GM23338 (cell line): ENCODE measurements around the gene GRIK1. TPM values are rescaled to one million over a fixed set of nuclear protein-coding genes. Genes with fewer than 3 reads are reported as not detected.

ENCODE experiments used
- ATAC-seq: fragments of 200-7000 bp; cut with Tn5 transposase; 3 replicates; pipeline ENCODE4 v1.9.1; 2020
- DNase-seq: peaks from one replicate; pipeline ENCODE4 v3.0.0-alpha.2; 2015; ENCODE audit warnings: low spot score
- H2AFZ ChIP-seq: fragments of 200-600 bp; sonication (generic); 2 replicates; pipeline ENCODE4 v1.8.0; 2016; ENCODE audit warnings: antibody characterized with exemption, mild to moderate bottlenecking, moderate library complexity
- H3F3A ChIP-seq: fragments of 200-600 bp; sonication (generic); replicated peaks from 2 replicates; pipeline ENCODE4 v1.8.0; 2017; ENCODE audit warnings: antibody characterized with exemption, mixed run types, low read depth
- H3K27ac ChIP-seq: fragments of 200-600 bp; sonication (generic); 2 replicates; pipeline ENCODE4 v1.6.1; 2016; ENCODE audit warnings: low read depth
- H3K27me3 ChIP-seq: fragments of 200-600 bp; sonication (generic); 2 replicates; pipeline ENCODE4 v1.8.0; 2016; ENCODE audit warnings: mild to moderate bottlenecking, mixed run types, moderate library complexity; ENCODE audit not compliant: insufficient read depth
- H3K36me3 ChIP-seq: fragments of 200-600 bp; sonication (generic); 2 replicates; pipeline ENCODE4 v1.8.0; 2016; ENCODE audit warnings: mild to moderate bottlenecking; ENCODE audit not compliant: insufficient read depth
- H3K4me1 ChIP-seq: fragments of 200-600 bp; sonication (generic); 2 replicates; pipeline ENCODE4 v1.8.0; 2016; ENCODE audit warnings: mild to moderate bottlenecking, moderate library complexity; ENCODE audit not compliant: insufficient read depth
- H3K4me2 ChIP-seq: fragments of 200-600 bp; sonication (generic); 2 replicates; pipeline ENCODE4 v1.7.1; 2017; ENCODE audit warnings: mixed run types
- H3K4me3 ChIP-seq: fragments of 200-600 bp; sonication (generic); 2 replicates; pipeline ENCODE4 v1.6.1; 2016; ENCODE audit warnings: mixed run types
- H3K79me2 ChIP-seq: fragments of 200-600 bp; sonication (generic); replicated peaks from 2 replicates; pipeline ENCODE4 v1.8.0; 2017; ENCODE audit warnings: mild to moderate bottlenecking; ENCODE audit not compliant: insufficient read depth
- H3K9me2 ChIP-seq: fragments of 200-600 bp; sonication (generic); 2 replicates; pipeline ENCODE4 v1.8.0; 2017; ENCODE audit not compliant: insufficient read depth
- H4K20me1 ChIP-seq: fragments of 200-600 bp; sonication (generic); replicated peaks from 2 replicates; pipeline ENCODE4 v1.8.0; 2017; ENCODE audit warnings: mild to moderate bottlenecking; ENCODE audit not compliant: insufficient read depth
- H3K27ac Mint-ChIP-seq: 2 replicates; pipeline ENCODE4 v1.8.0; 2020; ENCODE audit warnings: inconsistent platforms, mild to moderate bottlenecking, moderate library complexity, mixed read lengths
- H3K27me3 Mint-ChIP-seq: 3 replicates; pipeline ENCODE4 v1.8.0; 2022; ENCODE audit warnings: low read depth, mild to moderate bottlenecking, moderate library complexity, mixed read lengths, inconsistent platforms; ENCODE audit not compliant: insufficient read depth, poor library complexity
- H3K36me3 Mint-ChIP-seq: 3 replicates; pipeline ENCODE4 v1.8.0; 2021; ENCODE audit warnings: low read depth, mild to moderate bottlenecking, inconsistent platforms, moderate library complexity, mixed read lengths
- H3K4me1 Mint-ChIP-seq: 3 replicates; pipeline ENCODE4 v1.8.0; 2020; ENCODE audit warnings: mild to moderate bottlenecking, inconsistent platforms, mixed read lengths
- H3K4me3 Mint-ChIP-seq: 3 replicates; pipeline ENCODE4 v1.8.0; 2021; ENCODE audit warnings: moderate library complexity, mild to moderate bottlenecking, inconsistent platforms, mixed read lengths
- H3K9me3 Mint-ChIP-seq: 3 replicates; pipeline ENCODE4 v1.8.0; 2020; ENCODE audit warnings: moderate library complexity, mild to moderate bottlenecking, inconsistent platforms, mixed read lengths
- CREB1 ChIP-seq: fragments of 250-450 bp; sonication (Bioruptor Pico); IDR thresholded peaks from 2 replicates; pipeline ENCODE4 v1.5.0; 2020; ENCODE audit warnings: low read depth, mild to moderate bottlenecking, moderate library complexity
- EZH2 ChIP-seq: fragments of 200-600 bp; sonication (generic); IDR thresholded peaks from one replicate; pipeline ENCODE4 v1.8.0; 2017; ENCODE audit warnings: antibody characterized with exemption, mild to moderate bottlenecking, low read depth; ENCODE audit not compliant: unreplicated experiment
- EZH2phosphoT487 ChIP-seq: fragments of 200-600 bp; sonication (generic); IDR thresholded peaks from one replicate; pipeline ENCODE4 v1.8.1; 2018; ENCODE audit warnings: antibody characterized with exemption; ENCODE audit not compliant: unreplicated experiment
- JUNB ChIP-seq: IDR thresholded peaks from one replicate; pipeline ENCODE4 v1.6.1; 2016; ENCODE audit warnings: antibody characterized with exemption; ENCODE audit not compliant: unreplicated experiment
- NANOG ChIP-seq: IDR thresholded peaks from 2 replicates; pipeline ENCODE4 v1.6.1; 2016; ENCODE audit warnings: antibody characterized with exemption, borderline replicate concordance
- POLR2AphosphoS5 ChIP-seq: IDR thresholded peaks from 2 replicates; pipeline ENCODE4 v1.6.1; 2016; ENCODE audit warnings: antibody characterized with exemption, low read depth
- ZNF114 ChIP-seq: fragments of 250-450 bp; sonication (Bioruptor Pico); IDR thresholded peaks from 2 replicates; pipeline ENCODE4 v1.5.0; 2020; ENCODE audit warnings: mild to moderate bottlenecking, moderate library complexity
- ZNF331 ChIP-seq: fragments of 250-450 bp; sonication (Bioruptor Pico); IDR thresholded peaks from 2 replicates; pipeline ENCODE4 v1.5.0; 2020; ENCODE audit warnings: low read depth, mild to moderate bottlenecking, moderate library complexity
- polyA plus RNA-seq: library from polyadenylated mRNA; unstranded; fragments of >200 nt; fragmentation: Nextera tagmentation; extraction: Ambion mirVana; gene quantifications from 2 replicates; pipeline ENCODE4 v1.2.1, GENCODE V29; 2016
- total RNA-seq: library from RNA; depleted of rRNA; stranded (reverse); fragments of >200 nt; shearing (Covaris generic); gene quantifications from 2 replicates; pipeline ENCODE4 v1.2.3, GENCODE V29; 2014
- TF ChIP-seq, protein P1 (sequence below): IDR thresholded peaks from 2 replicates; pipeline ENCODE4 v1.6.1; 2016; ENCODE audit warnings: antibody characterized with exemption
- TF ChIP-seq, protein P2 (sequence below), 2 experiments: fragments of 200-600 bp in 1 of 2; sonication (generic) in 1 of 2; conservative IDR thresholded peaks; 2 replicates each; pipeline versions ENCODE4 v1.5.1 to v1.6.1; 2016 to 2017; ENCODE audit warnings: antibody characterized with exemption in 2 of 2, low read depth in 2 of 2, mild to moderate bottlenecking in 2 of 2, moderate library complexity in 1 of 2
- TF ChIP-seq, protein P3 (sequence below): fragments of 250-450 bp; sonication (Bioruptor Pico); IDR thresholded peaks from 2 replicates; pipeline ENCODE4 v1.5.0; 2020; ENCODE audit warnings: mild to moderate bottlenecking, moderate library complexity
- TF ChIP-seq, protein P4 (sequence below): IDR thresholded peaks from one replicate; pipeline ENCODE4 v1.6.1; 2018; ENCODE audit warnings: antibody characterized with exemption; ENCODE audit not compliant: unreplicated experiment

GRIK1 gene
- total and polyA plus RNA-seq, 2 experiments from 2014 or later: 0.18 to 0.42 TPM

DNA sequence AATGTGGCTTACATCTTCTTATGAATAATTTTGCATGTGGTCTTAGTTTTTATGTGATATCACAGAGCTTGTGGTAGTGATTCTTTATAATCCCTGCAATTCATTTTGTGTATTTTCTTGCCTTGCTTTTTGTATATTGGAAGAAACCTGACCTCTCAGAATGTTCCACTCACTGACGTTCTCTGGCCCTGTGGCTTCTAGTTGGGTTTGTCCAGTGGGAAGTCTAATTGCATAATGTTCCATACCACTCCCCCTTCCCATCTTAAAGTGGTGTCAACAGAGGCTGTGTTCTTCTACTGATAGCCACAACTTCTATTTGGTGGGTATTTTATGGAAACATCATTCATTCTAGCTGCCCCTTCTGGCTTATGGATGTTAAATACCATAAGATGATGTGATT is 415.7 kb downstream of the GRIK1 start (continued):
- no peak for TF ChIP-seq ZNF114 (CRISPR knock-in tag)

DNA sequence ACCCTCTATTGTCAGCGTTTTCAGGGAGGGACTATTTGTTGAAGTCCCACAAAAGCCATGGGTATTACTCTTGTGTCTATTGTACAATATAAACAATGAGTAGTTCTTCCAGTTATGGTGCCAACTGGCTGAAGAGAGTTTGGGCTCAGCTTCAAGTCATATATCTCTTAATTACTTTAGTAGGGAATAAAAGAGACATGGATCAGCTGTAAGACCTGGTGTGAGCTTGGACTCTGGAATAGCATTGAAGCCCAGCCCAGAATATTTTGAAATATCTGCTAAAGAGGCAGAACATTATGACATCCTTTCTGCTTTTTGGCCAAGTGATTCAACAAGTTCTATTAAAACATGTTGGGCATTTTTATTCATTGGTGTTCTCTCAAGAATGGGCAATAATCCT is 416.1 kb downstream of the GRIK1 start:
- no peak for TF ChIP-seq EZH2phosphoT487
- TF ChIP-seq ZNF331 (CRISPR knock-in tag): no peak
- TF ChIP-seq JUNB: no peak
- TF ChIP-seq, protein P1, sequence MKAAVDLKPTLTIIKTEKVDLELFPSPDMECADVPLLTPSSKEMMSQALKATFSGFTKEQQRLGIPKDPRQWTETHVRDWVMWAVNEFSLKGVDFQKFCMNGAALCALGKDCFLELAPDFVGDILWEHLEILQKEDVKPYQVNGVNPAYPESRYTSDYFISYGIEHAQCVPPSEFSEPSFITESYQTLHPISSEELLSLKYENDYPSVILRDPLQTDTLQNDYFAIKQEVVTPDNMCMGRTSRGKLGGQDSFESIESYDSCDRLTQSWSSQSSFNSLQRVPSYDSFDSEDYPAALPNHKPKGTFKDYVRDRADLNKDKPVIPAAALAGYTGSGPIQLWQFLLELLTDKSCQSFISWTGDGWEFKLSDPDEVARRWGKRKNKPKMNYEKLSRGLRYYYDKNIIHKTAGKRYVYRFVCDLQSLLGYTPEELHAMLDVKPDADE: no peak
- TF ChIP-seq, protein P2, sequence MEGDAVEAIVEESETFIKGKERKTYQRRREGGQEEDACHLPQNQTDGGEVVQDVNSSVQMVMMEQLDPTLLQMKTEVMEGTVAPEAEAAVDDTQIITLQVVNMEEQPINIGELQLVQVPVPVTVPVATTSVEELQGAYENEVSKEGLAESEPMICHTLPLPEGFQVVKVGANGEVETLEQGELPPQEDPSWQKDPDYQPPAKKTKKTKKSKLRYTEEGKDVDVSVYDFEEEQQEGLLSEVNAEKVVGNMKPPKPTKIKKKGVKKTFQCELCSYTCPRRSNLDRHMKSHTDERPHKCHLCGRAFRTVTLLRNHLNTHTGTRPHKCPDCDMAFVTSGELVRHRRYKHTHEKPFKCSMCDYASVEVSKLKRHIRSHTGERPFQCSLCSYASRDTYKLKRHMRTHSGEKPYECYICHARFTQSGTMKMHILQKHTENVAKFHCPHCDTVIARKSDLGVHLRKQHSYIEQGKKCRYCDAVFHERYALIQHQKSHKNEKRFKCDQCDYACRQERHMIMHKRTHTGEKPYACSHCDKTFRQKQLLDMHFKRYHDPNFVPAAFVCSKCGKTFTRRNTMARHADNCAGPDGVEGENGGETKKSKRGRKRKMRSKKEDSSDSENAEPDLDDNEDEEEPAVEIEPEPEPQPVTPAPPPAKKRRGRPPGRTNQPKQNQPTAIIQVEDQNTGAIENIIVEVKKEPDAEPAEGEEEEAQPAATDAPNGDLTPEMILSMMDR (conservative IDR thresholded peaks at IDR 0.05; ENCODE audit: low read depth in 2 of 2): no peak
- TF ChIP-seq POLR2AphosphoS5: no peak
- TF ChIP-seq, protein P3, sequence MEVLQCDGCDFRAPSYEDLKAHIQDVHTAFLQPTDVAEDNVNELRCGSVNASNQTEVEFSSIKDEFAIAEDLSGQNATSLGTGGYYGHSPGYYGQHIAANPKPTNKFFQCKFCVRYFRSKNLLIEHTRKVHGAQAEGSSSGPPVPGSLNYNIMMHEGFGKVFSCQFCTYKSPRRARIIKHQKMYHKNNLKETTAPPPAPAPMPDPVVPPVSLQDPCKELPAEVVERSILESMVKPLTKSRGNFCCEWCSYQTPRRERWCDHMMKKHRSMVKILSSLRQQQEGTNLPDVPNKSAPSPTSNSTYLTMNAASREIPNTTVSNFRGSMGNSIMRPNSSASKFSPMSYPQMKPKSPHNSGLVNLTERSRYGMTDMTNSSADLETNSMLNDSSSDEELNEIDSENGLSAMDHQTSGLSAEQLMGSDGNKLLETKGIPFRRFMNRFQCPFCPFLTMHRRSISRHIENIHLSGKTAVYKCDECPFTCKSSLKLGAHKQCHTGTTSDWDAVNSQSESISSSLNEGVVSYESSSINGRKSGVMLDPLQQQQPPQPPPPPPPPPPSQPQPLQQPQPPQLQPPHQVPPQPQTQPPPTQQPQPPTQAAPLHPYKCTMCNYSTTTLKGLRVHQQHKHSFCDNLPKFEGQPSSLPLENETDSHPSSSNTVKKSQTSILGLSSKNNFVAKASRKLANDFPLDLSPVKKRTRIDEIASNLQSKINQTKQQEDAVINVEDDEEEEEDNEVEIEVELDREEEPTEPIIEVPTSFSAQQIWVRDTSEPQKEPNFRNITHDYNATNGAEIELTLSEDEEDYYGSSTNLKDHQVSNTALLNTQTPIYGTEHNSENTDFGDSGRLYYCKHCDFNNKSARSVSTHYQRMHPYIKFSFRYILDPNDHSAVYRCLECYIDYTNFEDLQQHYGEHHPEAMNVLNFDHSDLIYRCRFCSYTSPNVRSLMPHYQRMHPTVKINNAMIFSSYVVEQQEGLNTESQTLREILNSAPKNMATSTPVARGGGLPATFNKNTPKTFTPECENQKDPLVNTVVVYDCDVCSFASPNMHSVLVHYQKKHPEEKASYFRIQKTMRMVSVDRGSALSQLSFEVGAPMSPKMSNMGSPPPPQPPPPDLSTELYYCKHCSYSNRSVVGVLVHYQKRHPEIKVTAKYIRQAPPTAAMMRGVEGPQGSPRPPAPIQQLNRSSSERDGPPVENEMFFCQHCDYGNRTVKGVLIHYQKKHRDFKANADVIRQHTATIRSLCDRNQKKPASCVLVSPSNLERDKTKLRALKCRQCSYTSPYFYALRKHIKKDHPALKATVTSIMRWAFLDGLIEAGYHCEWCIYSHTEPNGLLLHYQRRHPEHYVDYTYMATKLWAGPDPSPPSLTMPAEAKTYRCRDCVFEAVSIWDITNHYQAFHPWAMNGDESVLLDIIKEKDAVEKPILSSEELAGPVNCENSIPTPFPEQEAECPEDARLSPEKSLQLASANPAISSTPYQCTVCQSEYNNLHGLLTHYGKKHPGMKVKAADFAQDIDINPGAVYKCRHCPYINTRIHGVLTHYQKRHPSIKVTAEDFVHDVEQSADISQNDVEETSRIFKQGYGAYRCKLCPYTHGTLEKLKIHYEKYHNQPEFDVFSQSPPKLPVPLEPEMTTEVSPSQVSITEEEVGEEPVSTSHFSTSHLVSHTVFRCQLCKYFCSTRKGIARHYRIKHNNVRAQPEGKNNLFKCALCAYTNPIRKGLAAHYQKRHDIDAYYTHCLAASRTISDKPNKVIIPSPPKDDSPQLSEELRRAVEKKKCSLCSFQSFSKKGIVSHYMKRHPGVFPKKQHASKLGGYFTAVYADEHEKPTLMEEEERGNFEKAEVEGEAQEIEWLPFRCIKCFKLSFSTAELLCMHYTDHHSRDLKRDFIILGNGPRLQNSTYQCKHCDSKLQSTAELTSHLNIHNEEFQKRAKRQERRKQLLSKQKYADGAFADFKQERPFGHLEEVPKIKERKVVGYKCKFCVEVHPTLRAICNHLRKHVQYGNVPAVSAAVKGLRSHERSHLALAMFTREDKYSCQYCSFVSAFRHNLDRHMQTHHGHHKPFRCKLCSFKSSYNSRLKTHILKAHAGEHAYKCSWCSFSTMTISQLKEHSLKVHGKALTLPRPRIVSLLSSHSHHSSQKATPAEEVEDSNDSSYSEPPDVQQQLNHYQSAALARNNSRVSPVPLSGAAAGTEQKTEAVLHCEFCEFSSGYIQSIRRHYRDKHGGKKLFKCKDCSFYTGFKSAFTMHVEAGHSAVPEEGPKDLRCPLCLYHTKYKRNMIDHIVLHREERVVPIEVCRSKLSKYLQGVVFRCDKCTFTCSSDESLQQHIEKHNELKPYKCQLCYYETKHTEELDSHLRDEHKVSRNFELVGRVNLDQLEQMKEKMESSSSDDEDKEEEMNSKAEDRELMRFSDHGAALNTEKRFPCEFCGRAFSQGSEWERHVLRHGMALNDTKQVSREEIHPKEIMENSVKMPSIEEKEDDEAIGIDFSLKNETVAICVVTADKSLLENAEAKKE: no peak
- TF ChIP-seq, protein P4, sequence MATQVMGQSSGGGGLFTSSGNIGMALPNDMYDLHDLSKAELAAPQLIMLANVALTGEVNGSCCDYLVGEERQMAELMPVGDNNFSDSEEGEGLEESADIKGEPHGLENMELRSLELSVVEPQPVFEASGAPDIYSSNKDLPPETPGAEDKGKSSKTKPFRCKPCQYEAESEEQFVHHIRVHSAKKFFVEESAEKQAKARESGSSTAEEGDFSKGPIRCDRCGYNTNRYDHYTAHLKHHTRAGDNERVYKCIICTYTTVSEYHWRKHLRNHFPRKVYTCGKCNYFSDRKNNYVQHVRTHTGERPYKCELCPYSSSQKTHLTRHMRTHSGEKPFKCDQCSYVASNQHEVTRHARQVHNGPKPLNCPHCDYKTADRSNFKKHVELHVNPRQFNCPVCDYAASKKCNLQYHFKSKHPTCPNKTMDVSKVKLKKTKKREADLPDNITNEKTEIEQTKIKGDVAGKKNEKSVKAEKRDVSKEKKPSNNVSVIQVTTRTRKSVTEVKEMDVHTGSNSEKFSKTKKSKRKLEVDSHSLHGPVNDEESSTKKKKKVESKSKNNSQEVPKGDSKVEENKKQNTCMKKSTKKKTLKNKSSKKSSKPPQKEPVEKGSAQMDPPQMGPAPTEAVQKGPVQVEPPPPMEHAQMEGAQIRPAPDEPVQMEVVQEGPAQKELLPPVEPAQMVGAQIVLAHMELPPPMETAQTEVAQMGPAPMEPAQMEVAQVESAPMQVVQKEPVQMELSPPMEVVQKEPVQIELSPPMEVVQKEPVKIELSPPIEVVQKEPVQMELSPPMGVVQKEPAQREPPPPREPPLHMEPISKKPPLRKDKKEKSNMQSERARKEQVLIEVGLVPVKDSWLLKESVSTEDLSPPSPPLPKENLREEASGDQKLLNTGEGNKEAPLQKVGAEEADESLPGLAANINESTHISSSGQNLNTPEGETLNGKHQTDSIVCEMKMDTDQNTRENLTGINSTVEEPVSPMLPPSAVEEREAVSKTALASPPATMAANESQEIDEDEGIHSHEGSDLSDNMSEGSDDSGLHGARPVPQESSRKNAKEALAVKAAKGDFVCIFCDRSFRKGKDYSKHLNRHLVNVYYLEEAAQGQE: no peak
- no peak for TF ChIP-seq CREB1 (CRISPR knock-in tag)
- TF ChIP-seq NANOG: no peak
- TF ChIP-seq ZNF114 (CRISPR knock-in tag): no peak
- TF ChIP-seq EZH2: no peak
- DNase-seq (no peak), ATAC-seq (no peak)
- H2AFZ ChIP-seq: no peak overlapping the region
- H3K27me3 Mint-ChIP-seq: no peaks in the 10 kb centered on the region
- H3K36me3 ChIP-seq: no peaks in the 10 kb centered on the region
- H3K27ac ChIP-seq: no peak overlapping the region
- H3K36me3 Mint-ChIP-seq: peaks cover 25% of the 10 kb centered on the region
- peaks cover 25% of the 10 kb centered on the region for H3K9me3 Mint-ChIP-seq
- no peak overlapping the region for H3K4me2 ChIP-seq
- H3K4me1 Mint-ChIP-seq: no peaks in the 10 kb centered on the region
- H3K79me2 ChIP-seq: no peaks in the 10 kb centered on the region
- no peaks in the 10 kb centered on the region for H4K20me1 ChIP-seq
- H3K4me3 ChIP-seq: no peak overlapping the region
- H3K4me1 ChIP-seq: no peaks in the 10 kb centered on the region
- H3K27ac Mint-ChIP-seq: no peak overlapping the region
- no peak overlapping the region for H3K4me3 Mint-ChIP-seq
- no peaks in the 10 kb centered on the region for H3F3A ChIP-seq
- H3K27me3 ChIP-seq: no peaks in the 10 kb centered on the region
- 0 out of 2 replicates have a peak, but pooled peaks cover 4% of the 10 kb centered on the region for H3K9me2 ChIP-seq
